SKM-1 (cell line): ENCODE results near the gene CLDN14.

Experiments
- DNase-seq: peaks from one replicate; lab custom pipeline; 2025; ENCODE audit not compliant: unreplicated experiment; lab: John Stamatoyannopoulos, UW

The CLDN14 gene

DNA sequence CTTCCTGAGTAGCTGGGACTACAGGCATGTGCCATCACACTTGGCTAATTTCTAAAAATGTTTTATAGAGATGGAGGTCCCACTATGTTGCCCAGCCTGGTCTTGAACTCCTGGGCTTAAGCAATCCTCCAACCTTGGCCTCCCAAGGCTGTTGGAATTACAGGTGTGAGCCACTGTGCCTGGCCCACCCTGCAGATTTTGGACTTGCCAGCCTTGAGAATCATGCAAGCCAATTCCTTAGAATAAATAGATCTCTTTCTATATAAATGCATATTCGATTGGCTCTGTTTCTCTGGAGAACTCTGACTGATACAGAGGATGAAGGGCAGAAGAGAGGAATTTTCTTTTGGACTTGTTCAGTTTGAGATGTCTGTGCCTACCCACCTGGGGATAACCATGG is 6.7 kb downstream of the CLDN14 start:
- no peak for DNase-seq

DNA sequence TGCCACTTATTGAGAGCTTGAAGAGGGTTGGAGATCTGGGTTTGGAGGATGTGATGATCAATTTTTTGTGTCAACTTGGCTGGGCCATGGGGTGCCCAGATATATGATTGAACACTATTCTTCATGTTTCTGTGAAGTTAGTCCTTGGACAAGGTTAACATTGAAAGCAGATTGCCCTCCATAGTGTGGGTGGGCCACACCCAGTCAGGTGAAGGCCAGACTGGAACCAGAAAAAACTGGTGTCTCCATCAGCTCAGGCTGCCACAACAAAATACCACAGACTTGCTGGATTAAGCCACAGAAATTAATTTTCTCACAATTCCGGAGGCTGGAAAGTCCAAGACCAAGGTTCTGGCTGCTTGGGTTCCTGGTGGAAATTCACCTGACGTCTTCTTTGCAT is 7.5 kb downstream of the CLDN14 start:
- DNase-seq, result no peak

DNA sequence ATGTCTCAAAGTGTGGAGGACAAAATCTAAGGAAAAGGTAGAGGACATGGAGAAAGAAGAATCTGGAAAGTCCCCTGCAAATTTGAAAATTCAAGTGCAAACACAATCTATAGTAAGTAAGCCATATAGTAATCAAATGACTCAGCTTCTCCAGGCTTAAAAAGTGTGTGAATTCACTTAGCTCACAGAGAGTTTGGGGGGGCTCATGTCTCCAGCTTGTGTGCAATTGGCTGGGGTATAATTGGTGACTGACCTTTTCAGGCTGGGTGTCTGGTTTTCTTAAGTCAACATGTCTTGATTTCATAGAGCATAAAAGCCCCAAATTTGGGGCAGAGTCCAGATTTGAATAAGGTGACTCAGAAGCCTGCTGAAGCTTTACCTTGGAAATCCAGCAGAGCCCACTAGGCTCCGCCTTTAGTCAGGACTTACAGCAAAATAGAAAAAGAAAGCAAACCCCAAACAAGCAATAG is 8.6 kb downstream of the CLDN14 start:
- no peak for DNase-seq

DNA sequence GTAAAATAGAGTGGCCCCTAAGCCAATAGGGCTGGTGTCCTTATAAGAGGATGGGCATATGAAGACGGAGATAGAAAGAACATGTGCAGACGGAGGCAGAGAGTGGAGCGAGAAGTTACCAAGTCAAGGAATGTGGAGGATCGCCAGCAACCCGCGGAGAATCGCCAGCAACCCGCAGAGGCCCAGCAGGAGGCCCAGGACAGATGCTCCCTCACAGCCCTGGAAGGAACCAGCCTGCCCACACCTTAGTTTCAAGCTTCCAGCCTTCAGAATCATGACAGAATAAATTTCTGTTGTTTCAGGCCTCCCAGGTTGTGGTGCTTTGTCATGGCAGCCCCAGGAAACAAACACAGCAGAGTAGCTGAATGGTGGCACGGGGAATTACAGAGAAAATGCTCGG is 9.6 kb downstream of the CLDN14 start:
- DNase-seq, result no peak

DNA sequence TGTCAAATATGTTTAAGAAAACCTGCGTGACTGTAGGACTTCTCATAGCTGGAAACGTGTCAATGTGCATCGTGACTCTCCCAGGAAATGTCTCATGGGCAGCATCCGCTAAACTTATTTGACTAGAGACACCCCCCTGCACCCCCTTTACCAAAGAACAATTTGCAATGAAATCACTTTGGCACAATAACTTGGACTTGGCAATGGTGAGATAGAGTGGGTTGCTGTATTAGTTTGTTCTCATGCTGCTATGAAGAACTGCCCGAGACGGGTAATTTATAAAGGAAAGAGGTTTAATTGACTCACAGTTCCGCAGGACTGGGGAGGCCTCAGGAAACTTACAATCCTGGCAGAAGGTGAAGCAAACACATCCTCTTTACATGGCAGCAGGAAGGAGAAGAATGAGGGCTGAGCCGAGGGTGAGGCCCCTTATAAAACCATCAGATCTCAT is 13.8 kb downstream of the CLDN14 start:
- DNase-seq, result no peak

DNA sequence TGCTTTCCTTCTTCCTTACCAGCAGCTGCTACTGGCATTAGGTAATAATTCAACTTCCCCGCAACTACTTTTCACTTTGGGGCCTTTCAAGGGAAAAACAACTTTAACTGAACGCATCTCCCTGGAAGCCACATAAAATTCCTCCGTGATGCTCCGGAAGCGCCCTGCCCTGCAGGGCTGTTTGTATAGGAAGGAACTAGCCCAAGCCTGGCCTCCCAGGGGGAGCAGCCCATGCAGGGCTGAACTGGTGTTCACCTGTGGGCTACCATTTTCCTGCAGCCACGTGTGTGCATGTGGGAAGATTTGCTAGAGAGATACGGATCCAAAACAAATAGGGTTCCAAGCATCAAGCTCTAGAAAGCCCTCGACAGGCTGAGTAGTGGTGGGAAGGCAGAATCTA is 14.4 kb downstream of the CLDN14 start:
- DNase-seq, result no peak

DNA sequence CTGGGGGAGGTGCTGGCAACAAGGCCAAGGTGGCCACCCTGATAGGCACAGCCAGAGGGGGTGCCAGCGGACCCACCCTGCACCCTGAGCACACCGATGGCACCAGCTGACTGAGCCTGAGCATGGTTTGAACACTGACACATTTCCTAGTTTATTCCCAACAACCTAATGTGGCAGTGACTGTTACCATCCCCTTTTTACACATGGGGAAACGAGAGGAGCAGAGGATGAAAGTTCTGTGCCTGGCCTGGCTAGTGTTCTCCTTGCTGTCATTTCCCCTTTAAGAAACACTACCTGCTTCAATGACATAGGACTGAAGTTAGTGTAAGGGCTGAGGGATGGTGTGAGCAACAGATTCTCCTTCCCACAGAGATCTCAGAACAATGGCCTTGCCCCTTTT is 15.3 kb downstream of the CLDN14 start:
- DNase-seq, result no peak

DNA sequence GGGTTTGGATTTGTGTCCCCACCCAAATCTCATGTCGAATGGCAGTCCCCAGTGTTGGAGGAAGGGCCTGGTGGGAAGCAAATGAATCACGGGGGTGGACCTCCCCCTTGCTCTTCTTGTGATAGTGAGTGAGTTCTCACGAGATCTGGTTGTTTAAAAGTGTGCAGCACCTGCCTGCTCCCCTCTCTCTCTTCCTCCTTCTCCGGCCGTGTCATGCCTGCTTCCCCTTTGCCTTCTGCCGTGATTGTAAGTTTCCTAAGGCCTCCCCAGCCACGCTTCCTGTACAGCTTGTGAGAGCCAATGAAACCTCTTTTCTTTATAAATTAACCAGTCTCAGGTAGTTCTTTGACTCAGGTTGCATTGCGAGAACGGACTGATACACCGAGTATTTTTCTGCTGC is 15.9 kb downstream of the CLDN14 start:
- no peak for DNase-seq

DNA sequence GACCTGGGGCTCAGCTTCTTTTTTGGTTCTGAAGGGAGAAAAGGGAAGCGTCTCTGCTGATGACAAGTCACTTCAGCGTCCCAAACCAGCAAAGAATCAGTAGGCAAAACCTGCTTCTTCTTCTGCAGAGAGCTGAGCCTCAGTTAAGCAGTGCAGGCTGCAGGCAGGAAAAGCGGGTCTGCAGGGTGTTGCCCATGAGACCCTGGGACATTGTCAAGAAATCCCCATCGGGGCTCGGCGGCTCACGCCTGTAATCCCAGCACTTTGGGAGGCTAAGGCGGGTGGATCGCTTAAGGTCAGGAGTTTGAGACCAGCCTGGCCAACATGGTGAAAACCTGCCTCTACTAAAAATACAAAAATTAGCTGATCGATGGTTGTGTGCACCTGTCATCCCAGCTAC is 16.7 kb downstream of the CLDN14 start:
- DNase-seq, result no peak

DNA sequence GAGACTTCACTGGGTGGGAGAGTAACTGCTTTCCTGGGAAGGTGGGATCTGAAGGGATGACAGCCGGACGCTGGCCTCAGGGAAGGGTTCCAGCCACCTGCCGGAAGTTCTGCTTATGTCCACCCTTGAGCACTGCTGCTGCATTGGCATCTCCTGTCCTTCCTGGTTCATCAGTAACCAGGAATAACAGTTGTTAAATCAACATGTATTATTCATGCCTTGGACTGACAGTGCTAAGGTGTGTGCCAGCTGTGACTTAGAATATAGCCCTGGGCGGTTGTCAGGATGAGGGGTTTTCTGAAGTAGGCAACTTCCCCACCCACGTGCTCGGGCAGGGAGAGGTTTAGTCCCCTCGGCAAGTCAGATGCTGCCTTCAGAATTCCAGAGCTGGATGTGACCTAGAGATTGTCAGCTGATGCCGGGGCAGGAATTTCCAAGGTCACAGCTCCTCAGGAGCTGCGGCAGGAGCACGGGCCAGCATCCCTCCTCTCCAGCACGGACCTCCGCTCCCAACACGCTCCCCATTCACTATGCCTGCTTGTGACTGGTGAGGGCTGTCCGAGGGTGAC is 17.9 kb downstream of the CLDN14 start:
- no peak for DNase-seq

DNA sequence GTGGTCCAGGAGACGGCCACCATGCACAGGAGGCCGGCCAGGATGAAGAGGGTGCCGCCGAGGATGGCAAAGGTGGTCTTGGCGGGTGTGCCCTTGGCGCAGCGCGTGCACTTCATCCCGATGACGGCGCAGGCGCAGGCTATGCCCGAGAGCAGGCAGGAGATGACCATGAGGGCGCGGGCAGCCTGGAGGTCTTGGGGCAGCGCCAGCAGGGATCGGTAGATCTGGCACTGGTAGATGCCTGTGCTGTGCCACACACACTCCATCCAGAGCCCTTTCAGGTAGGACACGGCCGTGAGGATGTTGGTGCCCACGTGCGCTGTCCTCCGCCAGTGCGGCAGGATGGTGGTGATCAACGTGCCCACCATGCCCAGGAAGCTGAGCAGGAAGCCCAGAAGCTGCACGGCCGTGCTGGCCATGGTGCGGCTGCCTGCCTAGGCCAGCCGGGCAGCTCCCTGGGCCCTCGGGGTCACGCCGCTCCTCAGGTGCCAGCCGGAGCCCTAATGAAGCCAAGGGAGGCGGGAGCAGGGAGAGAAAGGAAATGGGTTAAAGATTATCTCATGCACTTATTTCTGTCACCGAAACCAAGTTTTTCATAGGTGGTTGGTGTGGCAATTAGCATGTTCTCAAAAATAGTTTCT is 18.5 kb downstream of the CLDN14 start:
- no peak for DNase-seq

DNA sequence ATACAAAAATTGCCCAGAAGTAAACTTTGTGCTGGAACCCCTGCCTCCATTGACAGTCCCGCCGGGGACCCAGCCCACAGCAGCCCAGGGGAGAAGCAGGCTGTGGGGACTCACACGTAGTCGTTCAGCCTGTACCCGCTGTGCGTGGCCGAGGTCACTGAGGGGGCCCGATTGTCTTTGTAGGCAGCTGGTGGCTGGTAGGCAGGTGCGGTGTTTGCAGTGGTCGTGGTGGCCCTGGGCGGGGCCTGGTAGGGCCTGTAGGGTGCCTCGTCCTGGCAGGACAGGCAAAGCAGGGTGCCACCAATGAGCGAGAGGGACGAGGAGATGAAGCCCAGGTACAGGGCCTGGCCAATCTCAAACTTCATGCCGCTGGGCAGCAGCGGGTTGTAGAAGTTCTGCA is 19.1 kb downstream of the CLDN14 start:
- DNase-seq, result no peak

DNA sequence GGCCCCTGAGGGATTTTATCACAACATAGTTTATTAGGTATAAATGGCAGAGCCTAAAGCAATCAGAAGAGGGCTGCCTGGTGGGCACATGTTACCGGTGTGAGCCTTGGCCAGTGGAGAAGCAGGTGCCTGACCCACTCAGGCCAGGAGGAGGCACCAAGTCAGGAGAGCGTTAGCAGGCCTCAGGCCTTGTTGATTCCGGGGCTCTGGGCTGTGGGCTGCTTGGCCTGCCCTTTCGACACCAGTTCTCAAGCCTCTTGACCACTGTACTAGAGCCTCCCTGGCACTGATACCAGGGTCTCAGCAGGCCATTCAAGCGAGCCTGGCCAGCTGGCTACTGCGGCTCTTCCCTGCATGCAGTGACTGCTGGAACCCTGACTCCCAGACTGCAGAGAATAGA is 20.8 kb downstream of the CLDN14 start:
- DNase-seq, result no peak

DNA sequence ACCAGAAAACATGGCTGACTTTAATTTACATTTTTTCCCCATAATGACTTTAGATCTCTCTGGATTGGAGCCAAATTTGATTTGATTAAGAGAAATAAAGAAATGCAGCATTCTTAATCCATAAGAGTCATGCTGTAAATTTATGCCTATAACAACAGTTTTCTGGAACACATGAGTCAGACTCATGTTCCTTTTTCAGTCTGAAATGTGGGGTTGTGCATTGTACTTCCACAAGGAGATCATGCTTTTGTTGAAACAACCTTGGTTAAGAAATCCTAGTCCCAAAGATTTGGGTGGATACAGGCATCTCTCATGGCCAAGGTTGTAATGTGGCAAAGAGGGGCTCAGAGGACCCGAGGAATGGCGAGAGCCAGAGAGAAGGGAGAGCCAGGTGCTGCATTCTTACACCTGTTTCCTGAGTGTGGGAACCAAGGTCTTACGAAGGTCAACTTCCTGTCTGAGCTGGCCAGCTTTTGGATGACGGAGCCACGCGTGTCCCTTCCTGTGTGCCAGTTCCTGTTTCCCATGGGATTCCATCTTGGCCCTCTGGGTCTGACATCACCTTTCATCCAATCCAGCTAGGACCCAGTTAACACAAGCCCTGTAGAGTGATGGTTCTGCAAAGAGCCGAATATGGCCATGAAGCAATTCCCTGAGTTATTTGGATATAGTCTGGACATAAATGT is 23.1 kb downstream of the CLDN14 start:
- DNase-seq, result no peak

DNA sequence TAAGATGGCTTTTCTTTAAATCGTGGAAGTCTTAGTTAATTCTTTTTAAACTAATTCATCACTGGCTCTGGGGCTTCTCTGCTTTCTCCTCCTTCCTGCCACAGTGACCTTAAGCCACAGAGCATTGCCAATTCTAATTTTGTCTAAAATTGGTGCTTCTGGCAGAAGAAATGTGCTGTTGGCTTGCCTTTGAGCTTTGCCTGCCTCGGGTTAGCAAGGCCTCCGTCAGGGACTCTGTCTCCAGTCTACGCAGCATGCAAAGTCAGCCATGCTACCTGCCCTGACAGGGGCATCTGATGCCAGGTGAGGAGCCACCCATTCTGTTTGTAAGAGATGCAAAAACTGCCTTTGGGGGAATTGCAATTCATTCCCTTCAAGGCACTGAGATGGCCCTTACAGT is 25.2 kb downstream of the CLDN14 start:
- DNase-seq, result no peak

DNA sequence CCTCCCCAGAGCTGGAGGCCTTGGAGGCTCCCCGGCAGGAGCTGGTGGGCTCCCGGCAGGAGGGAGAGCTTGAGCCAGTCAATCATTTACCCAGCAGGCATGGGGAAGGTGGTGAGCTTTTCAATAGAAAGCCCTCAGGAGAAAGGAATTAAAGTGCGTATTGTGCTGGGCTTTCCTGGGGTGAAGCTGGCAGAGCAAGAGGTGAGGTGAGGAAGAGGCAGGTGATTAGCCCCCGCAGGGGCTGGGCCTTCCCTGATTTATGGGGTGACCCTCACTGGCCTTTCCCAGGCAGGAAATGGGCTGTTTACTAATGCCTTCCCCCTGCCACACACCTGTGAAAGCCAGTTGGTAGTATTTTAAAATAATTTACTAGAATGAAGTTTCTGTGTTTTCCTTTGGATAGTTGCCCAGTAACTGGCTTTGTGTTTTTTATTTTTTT is 25.8 kb downstream of the CLDN14 start:
- no peak for DNase-seq

DNA sequence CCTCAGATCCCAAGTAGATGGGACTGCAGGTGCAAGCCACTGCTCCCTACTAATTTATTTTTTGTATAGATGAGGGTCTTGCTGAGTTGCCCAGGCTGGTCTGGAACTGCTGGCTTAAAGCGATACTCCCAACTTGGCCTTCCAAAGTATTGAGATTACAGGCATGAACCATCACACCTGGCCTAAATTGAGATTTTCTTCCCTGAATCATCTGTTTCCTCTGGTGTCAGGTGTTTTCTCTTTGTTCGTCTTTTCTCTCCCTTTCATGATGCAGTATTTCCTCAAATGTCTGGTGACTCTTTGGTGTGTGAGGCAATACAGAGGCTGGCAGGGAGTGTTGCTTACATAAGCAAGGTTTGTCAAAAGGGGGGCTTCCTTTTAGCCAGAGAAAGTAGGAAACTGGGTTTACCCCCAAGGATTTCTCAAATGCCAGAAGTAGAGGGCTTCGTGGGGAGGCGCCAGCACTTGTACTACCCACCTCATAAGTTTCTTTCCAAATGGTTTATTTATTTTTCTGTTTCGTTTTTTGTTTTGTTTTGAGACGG is 27.6 kb downstream of the CLDN14 start:
- no peak for DNase-seq

DNA sequence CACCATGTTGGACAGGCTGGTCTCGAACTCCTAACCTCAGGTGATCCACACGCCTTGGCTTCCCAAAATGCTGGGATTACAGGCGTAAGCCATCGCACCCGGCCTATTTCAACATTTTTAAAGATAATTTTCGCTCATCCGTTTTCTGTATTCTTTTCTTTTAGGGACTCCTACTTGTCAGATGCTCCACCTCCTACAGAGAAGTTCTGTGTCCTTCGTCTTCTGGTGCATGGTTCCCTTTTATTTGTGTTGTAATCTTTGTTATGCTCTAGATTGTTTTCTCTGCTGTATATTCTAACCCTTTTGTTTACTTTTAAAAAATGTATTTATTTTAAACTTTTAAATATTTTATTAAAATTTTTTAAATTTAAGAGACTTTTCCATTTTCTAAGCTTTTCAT is 28.4 kb downstream of the CLDN14 start:
- DNase-seq, result no peak

DNA sequence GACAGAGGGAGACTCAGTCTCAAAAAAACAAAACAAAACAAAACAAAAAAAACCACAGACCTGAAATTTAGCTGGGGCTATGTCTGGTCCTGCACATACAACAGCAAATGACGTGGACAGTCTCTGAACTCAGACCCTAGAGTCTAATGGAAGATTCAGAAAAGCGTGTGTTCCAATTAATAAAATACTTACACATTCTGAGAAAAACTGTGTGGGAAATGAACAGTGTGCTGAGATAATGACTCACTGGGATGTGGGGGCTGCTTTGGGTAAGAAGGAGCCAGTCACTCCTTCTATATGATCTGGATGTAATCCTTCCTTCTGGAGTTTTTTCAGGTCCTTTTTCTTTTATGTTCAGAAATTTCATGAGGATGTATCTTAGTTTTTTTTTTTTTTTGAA is 29.4 kb downstream of the CLDN14 start:
- no peak for DNase-seq

DNA sequence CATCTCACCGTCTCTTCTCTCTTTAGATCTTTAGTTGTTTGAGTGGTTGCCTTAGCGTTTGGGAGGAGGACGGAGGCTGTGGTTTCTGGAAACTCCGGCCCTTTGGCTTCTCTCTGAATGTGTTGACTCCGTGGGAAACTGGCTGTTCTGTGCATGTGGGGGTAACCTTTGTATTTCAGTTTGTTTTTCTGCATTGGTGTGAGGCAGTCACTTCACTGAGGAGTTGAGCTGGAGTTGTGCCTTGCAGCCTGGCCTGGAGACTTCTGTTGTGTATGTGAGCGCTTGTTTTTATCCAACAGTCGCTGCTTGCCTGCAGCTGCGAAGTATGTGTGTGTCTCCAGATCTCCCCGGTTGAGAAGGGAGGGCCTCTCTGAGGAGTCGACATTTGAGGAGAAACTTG is 33.6 kb downstream of the CLDN14 start:
- no peak for DNase-seq

DNA sequence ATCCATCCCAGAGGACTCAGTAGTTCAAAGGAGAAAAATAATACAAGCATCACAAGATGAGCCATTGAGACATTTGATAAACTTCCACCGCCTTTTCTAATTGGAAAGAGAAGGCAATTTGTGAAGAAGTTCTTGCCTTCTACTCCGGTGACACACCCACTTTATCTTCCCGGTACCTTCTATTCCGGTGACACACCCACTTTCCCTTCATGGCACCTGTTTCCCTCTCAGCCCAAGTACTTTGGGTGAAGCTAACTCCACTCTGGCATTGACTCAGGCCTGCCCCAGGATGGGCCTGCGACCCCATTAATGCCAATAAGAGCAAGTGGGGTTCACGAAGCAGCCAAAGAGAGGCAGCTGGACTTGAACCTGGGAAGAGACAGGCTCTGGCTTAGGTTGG is 38.2 kb downstream of the CLDN14 start:
- no peak for DNase-seq

DNA sequence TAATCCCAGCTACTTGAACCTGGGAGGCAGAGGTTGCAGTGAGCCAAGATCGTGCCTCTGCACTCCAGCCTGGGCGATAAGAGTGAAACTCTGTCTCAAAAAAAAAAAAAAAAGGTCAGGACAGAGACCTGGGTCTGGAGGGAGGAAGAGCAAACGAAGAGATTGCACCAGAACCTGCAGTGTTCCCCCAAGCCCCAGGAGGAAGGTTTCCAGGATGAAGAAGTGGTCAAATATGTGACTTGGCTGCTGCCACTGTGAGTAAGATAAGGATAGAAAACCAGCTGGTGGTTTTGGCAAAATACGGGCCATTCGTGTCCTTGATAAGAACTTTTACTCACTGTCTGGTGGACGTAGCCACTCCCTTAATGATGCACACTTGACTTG is 42.2 kb downstream of the CLDN14 start:
- DNase-seq, result peak; percentile 57
